Stimulated activated CD8-positive, alpha-beta memory T cell treated with anti-CD3 and anti-CD28 coated beads, Interleukin-12 subunit alpha, Interleukin-12 subunit beta, amount 100 ng/mL, for 24 hours (primary cell): ENCODE measurements around the gene GPX6.
"Not testable (repeated sequence)": the region's sequence is repeated elsewhere in the genome, so short reads cannot be mapped to it uniquely, and the experiment has no call there.

Experiments used
- DNase-seq: peaks from one replicate; pipeline ENCODE4 v3.0.0-alpha.2; 2020; ENCODE audit errors: extremely low read depth

Gene GPX6

DNA sequence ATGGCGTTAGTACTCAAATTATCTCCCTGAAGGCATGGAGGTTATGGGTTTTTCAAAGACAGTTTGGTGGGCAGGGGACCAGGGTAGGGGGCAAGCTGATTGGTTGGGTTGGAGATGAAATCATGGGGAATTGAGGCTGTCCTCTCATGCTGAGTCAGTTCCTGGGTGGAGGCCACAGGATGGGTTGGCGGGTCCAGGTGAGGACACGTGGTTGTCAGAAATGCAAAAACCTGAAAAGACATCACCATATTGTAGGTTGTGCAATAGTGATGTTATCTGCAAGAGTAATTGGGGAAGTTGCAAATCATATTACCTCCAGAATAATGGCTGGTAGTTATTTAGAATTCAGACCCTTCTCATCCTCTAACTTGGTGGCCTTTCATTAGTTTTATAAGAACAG, 30.1 kb downstream of the GPX6 start:
- DNase-seq = no peak

DNA sequence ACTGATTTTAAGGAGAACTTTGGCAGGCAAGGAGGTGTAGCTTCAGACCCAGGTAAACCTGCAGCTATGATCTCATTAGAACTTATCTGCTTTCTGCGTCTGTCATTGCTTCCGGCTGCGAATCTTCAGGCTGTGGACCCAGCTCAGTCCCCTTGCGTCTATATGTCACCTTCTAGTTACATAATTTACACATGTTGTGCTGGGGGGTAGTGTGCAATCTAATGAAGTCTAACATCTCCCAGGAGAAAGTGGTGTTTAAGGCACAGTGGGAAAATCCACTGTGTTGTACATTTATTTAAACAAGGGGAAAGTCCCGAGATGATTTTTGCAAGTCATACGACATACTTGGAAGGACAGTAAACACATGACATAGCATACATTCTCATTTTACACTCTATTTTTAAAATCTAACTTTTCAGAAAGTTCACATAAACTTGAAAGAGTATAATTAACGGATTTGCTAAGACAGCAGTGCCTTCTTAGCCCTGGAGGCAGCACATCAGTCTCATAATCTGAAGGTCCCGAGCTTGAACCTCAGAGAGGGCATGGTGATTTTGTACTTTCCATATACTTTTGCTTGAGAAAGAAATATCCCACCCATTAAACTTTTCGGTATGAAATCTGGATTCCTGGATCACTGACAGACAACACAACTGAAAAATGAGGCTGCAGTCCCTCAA, 35.2 kb downstream of the GPX6 start:
- DNase-seq = no peak

DNA sequence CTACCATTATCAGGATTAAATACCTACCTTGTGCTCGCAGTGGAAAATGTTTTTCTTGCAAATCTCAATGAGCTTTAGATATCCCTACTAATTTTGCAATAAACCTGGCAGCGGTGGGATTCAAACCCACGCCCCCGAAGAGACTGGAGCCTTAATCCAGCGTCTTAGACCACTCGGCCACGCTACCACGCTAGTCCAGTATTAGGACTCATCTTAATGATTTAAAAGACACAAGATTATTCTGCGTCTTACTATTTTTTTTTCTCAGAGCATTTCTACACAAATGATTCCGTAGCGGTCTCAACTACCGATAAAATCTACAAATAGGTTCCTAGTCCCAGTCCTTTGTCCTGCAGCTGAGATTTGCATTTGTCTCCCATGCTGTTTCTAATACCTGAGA, 37.1 kb downstream of the GPX6 start:
- DNase-seq = no peak

DNA sequence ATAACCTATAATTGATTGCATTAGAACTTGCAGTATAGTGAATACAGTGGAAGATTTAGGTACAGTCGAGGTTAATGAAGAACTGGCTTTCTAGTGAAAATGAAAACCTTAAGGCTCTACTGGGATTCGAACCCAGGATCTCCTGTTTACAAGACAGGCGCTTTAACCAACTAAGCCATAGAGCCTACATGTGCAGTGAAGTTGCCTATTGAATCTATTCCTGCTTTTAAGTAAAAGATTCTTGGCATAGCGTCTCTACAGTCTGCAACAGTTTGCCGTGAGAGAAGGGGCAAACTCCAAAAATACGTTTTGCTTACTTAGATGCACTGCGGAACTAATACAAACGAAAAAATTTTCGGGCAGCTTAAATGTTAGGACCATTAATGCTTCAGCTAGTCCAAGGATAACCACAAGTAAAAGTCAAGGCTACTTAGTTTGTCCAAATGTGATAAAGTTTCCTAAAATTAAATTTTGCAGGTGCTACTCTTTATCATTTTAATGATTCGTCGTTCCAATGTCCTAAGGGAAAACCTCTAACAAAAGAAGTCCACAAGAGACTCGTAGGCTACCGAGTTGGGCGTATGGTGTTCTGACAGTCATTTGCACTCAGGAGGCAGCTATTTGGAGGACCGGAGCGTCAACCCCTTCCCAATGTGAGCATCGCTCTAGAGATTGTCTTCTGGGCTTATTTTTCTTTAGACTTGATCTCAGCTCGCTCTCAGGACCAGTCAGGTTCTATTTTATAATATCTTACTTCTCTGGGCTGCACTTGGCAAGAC, 41.0 kb downstream of the GPX6 start:
- DNase-seq = no peak

DNA sequence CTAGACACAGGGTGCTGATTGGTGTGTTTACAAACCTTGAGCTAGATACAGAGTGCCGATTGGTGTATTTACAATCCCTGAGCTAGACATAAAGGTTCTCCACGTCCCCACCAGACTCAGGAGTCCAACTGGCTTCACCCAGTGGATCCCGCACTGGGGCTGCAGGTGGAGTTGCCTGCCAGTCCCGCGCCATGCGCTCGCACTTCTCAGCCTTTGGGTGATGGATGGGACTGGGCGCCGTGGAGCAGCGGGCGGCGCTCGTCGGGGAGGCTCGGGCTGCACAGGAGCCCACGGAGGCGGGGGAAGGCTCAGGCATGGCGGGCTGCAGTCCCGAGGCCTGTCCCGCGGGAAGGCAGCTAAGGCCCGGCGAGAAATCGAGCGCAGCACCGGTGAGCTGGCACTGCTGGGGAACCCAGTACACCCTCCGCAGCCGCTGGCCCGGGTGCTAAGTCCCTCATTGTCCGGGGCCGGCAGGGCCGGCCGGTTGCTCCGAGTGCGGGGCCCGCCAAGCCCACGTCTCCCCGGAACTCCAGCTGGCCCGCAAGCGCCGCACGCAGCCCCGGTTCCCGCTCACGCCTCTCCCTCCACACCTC, 46.3 kb downstream of the GPX6 start:
- not testable (repeated sequence) for DNase-seq

DNA sequence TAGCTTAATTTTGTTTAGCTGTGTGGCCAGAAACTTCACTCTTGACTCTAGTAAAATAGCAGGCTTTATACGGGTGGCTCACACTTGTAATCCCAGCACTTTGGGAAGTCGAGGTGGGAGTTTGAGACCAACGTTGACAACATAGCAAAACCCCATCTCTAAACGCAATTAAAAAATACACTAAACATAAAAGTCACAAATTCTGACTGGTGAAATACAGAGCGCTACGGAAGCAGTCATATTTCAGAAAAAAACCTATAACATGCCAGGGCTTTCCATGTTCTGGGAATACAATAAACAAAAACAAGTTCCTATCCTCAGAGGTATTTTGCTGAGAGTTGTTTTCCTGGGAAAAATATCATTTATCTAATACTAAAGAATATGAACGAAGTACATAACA, 47.5 kb downstream of the GPX6 start:
- DNase-seq = no peak

DNA sequence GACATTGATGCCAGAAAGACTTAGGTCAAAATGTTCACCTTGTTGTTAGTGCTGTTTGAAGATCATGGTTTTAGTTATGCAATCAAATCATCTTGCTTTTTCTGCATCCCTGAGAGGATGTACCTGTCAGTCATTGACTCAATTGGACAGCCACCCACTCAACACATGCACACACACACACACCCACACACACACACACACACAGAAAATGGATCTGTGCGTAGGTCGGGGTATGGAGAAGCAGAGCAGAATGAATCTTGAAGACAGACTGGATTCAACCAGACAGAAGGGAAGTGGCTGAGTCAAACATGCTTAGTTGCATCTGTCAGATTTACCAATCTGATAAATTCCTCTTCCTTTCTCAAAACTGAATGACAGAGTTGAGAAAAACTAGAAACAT, 53.2 kb downstream of the GPX6 start:
- DNase-seq = no peak

DNA sequence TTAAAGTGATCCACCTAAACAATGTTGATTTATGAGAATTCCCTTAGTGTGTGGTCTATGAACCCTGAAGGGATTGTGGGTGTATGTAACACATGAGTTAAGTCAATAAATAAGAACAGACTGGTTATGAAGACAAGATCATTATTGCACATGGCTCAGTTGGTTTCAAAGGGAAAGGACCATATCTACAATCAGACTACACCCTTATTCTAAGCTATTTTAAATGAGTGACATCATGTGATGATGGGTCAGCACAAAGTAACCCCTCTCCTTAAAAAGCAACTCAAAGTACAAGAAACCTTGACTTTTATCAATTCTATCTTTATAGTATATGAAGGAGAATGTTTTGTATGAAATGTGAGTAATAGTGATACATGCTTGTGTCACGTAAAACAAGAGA, 57.0 kb downstream of the GPX6 start:
- DNase-seq = no peak
